ENCODE measurements around the gene GRID1. TPM values are rescaled to one million over a fixed set of nuclear protein-coding genes. Genes with fewer than 3 reads are reported as not detected.

The GRID1 gene
- total RNA-seq, 1 donor from 2014 or later: under 0.01 TPM

GRCh38 chr10:86310702-86311101 is 55.9 kb downstream of the GRID1 start:
- no peak for TF ChIP-seq CTCF (IDR thresholded peaks at IDR 0.05; ENCODE audit: insufficient read depth, low read length, severe bottlenecking)
- Histone ChIP-seq H3K27me3 (ENCODE audit: control insufficient read depth, insufficient read depth, low read length) (no peaks in the 10 kb centered on the region), H3K4me3 (ENCODE audit: low read depth, low read length) (no peak overlapping the region), H3K36me3 (ENCODE audit: control insufficient read depth, insufficient read depth, low read length) (no peaks in the 10 kb centered on the region)
- FAIRE-seq: no peak
- no peak for DNase-seq (ENCODE audit: low read depth)

DNA sequence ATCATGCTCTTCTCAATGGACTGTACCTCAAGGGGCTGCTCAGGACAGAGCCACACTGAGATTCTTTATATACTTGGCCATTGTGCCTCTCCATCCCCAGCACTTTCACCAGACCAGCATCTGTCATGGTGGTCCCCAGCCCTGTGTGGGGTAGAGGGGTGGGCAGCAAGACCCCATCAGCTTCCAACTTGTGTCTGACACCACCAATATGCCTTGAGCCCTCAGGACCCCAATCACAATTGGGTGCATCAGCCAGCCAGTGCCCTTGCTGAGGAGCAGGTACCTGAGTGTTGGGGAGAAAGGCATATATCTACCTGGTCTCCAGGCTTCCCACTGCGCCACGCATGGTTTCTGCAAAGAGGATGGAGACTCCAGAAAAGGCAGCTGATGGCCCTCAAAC is 56.3 kb downstream of the GRID1 start:
- FAIRE-seq (no peak), DNase-seq (ENCODE audit: low read depth) (no peak)
- no peak for TF ChIP-seq CTCF (IDR thresholded peaks at IDR 0.05; ENCODE audit: insufficient read depth, low read length, severe bottlenecking)

GRCh38 chr10:86308056-86308455 is 58.5 kb downstream of the GRID1 start:
- Histone ChIP-seq H3K36me3 (ENCODE audit: control insufficient read depth, insufficient read depth, low read length) (no peaks in the 10 kb centered on the region), H3K4me3 (ENCODE audit: low read depth, low read length) (no peak overlapping the region), H3K27me3 (ENCODE audit: control insufficient read depth, insufficient read depth, low read length) (no peaks in the 10 kb centered on the region)
- no peak for TF ChIP-seq CTCF (IDR thresholded peaks at IDR 0.05; ENCODE audit: insufficient read depth, low read length, severe bottlenecking)
- FAIRE-seq (no peak), DNase-seq (ENCODE audit: low read depth) (no peak)

More for the DNA sequence above, 56.3 kb downstream of the GRID1 start:
- H3K27me3 ChIP-seq (ENCODE audit: control insufficient read depth, insufficient read depth, low read length): no peaks in the 10 kb centered on the region
- H3K36me3 ChIP-seq (ENCODE audit: control insufficient read depth, insufficient read depth, low read length): no peaks in the 10 kb centered on the region
- H3K4me3 ChIP-seq (ENCODE audit: low read depth, low read length): no peak overlapping the region

- no peak overlapping the region for H3K4me3 ChIP-seq (ENCODE audit: low read depth, low read length)
- DNase-seq (ENCODE audit: low read depth) (peak; percentile 7), FAIRE-seq (no peak)
- no peak for TF ChIP-seq CTCF (IDR thresholded peaks at IDR 0.05; ENCODE audit: insufficient read depth, low read length, severe bottlenecking)
- H3K36me3 ChIP-seq (ENCODE audit: control insufficient read depth, insufficient read depth, low read length): no peaks in the 10 kb centered on the region
- H3K27me3 ChIP-seq (ENCODE audit: control insufficient read depth, insufficient read depth, low read length): no peaks in the 10 kb centered on the region
Observed at GRCh38 chr10:86306628-86307278, 59.8 kb downstream of the GRID1 start.

DNA sequence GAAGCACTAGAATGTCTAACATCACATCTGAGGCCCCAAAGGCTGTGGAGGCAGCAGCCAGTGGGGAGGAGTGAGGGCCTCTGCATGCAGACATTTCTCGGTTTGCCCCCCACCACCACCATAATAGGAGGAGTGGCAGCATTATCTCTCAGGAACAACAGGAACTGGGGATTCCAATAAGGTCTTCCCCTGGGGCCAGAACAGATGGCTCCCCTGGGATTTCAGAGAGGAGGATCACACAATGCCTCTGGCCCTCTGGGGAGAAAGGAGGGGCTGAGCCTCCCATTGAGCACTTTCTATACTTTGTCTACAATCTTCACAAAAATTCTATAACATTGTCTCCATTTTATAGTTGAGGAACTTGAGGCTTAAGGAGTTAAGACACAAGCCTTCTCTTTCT is 61.1 kb downstream of the GRID1 start:
- no peak for FAIRE-seq
- no peak overlapping the region for H3K4me3 ChIP-seq (ENCODE audit: low read depth, low read length)
- no peak for DNase-seq (ENCODE audit: low read depth)
- no peak for TF ChIP-seq CTCF (IDR thresholded peaks at IDR 0.05; ENCODE audit: insufficient read depth, low read length, severe bottlenecking)
- H3K27me3 ChIP-seq (ENCODE audit: control insufficient read depth, insufficient read depth, low read length): no peaks in the 10 kb centered on the region
- no peaks in the 10 kb centered on the region for H3K36me3 ChIP-seq (ENCODE audit: control insufficient read depth, insufficient read depth, low read length)

- Histone ChIP-seq H3K4me3 (ENCODE audit: low read depth, low read length) (no peak overlapping the region), H3K36me3 (ENCODE audit: control insufficient read depth, insufficient read depth, low read length) (no peaks in the 10 kb centered on the region), H3K27me3 (ENCODE audit: control insufficient read depth, insufficient read depth, low read length) (no peaks in the 10 kb centered on the region)
- DNase-seq (ENCODE audit: low read depth) (no peak), FAIRE-seq (no peak)
- no peak for TF ChIP-seq CTCF (IDR thresholded peaks at IDR 0.05; ENCODE audit: insufficient read depth, low read length, severe bottlenecking)
Observed at GRCh38 chr10:86304436-86304835, 62.2 kb downstream of the GRID1 start.

Data from bronchial epithelial cell (primary cell).